B cell (primary cell): ENCODE measurements around the gene COL5A3. TPM values are rescaled to one million over a fixed set of nuclear protein-coding genes. Genes with fewer than 3 reads are reported as not detected.

ENCODE experiments used
- ATAC-seq: fragments of 200-7000 bp; cut with Tn5 transposase; one replicate; pipeline ENCODE4 v1.10.0; 2021; ENCODE audit warnings: low read depth, mild to moderate bottlenecking, moderate number of reproducible peaks, moderate library complexity
- CTCF ChIA-PET: fragments of 350-600 bp; sonication (Branson Sonifier 250); formaldehyde crosslinking; loops from one replicate; lab custom pipeline; 2021; ENCODE audit warnings: antibody characterized with exemption, inconsistent platforms; lab: Charles Lee
- POLR2A ChIA-PET: fragments of 350-600 bp; sonication (Branson Sonifier 250); formaldehyde crosslinking; loops from one replicate; lab custom pipeline; 2021; ENCODE audit warnings: antibody characterized with exemption; lab: Charles Lee
- DNase-seq: peaks from one replicate; pipeline ENCODE4 v3.0.0; 2013
- H2AFZ ChIP-seq: 2 replicates; pipeline ENCODE4 v1.6.1; 2012; ENCODE audit warnings: mild to moderate bottlenecking, low read depth, low read length; ENCODE audit not compliant: insufficient read depth, poor library complexity, severe bottlenecking
- H3K27ac ChIP-seq, 2 donors: 1 replicate in 1 of 2; 2 replicates in 1 of 2; pipeline ENCODE4 v1.5.1; 2012 to 2013; ENCODE audit warnings: low read length in 2 of 2, mild to moderate bottlenecking in 2 of 2, moderate library complexity in 1 of 2
- H3K27me3 ChIP-seq, 4 experiments: fragments of 200-600 bp in 1 of 4; sonication (generic) in 1 of 4; replicated peaks in 1 of 4; 1 replicate in 2 of 4; 2 replicates in 2 of 4; pipeline versions ENCODE4 v1.6.1 to v1.7.0; 2013 to 2016; ENCODE audit warnings: low read length in 3 of 4, mild to moderate bottlenecking in 2 of 4, mixed read lengths in 1 of 4, moderate library complexity in 1 of 4; ENCODE audit not compliant: insufficient read depth in 4 of 4, control insufficient read depth in 3 of 4; ENCODE audit errors: control extremely low read depth in 1 of 4
- H3K36me3 ChIP-seq, 2 experiments: replicated peaks in 1 of 2; 1 replicate in 1 of 2; 2 replicates in 1 of 2; pipeline versions ENCODE4 v1.6.1 to v1.7.1; 2013; ENCODE audit warnings: low read length in 1 of 2; ENCODE audit not compliant: insufficient read depth in 2 of 2, control insufficient read depth in 1 of 2; ENCODE audit errors: control extremely low read depth in 1 of 2, extremely low read depth in 1 of 2
- H3K4me1 ChIP-seq, 2 donors: fragments of 200-600 bp in 1 of 2; sonication (generic) in 1 of 2; 1 replicate in 1 of 2; 2 replicates in 1 of 2; pipeline versions ENCODE4 v1.5.1 to v1.6.1; 2013 to 2017; ENCODE audit warnings: low read length in 2 of 2; ENCODE audit not compliant: control insufficient read depth in 2 of 2, insufficient read depth in 2 of 2
- H3K4me2 ChIP-seq: replicated peaks from 2 replicates; pipeline ENCODE3; 2012; ENCODE audit warnings: mild to moderate bottlenecking, low read depth, low read length; ENCODE audit not compliant: poor library complexity, severe bottlenecking
- H3K4me3 ChIP-seq, 5 experiments: fragments of 200-600 bp in 1 of 5; sonication (generic) in 1 of 5; 1 replicate in 3 of 5; 2 replicates in 2 of 5; pipeline versions ENCODE4 v1.5.1 to v1.7.0; 2011 to 2016; ENCODE audit warnings: low read length in 4 of 5, mild to moderate bottlenecking in 4 of 5, low read depth in 2 of 5, control low read depth in 1 of 5, moderate library complexity in 1 of 5; ENCODE audit not compliant: insufficient read depth in 1 of 5; ENCODE audit errors: control extremely low read depth in 1 of 5, extremely low read depth in 1 of 5
- H3K79me2 ChIP-seq: fragments of 200-600 bp; sonication (generic); one replicate; pipeline ENCODE4 v1.6.0; 2016; ENCODE audit warnings: low read length; ENCODE audit not compliant: control insufficient read depth, insufficient read depth
- H3K9ac ChIP-seq: fragments of 200-600 bp; sonication (generic); 2 replicates; pipeline ENCODE4 v1.6.1; 2017; ENCODE audit warnings: mild to moderate bottlenecking, low read length, moderate library complexity
- H3K9me3 ChIP-seq, 3 donors: one replicate each; pipeline versions ENCODE4 v1.6.1 to v1.7.1; 2013; ENCODE audit warnings: low read length in 2 of 3; ENCODE audit not compliant: control insufficient read depth in 2 of 3, insufficient read depth in 1 of 3; ENCODE audit errors: control extremely low read depth in 1 of 3
- H4K20me1 ChIP-seq: 2 replicates; pipeline ENCODE4 v1.6.0; 2012; ENCODE audit warnings: mild to moderate bottlenecking, low read length; ENCODE audit not compliant: insufficient read depth, control insufficient read depth, poor library complexity, severe bottlenecking
- H3K27ac Mint-ChIP-seq: one replicate; pipeline ENCODE4 v1.8.0; 2021; ENCODE audit warnings: mixed read lengths
- H3K27me3 Mint-ChIP-seq: one replicate; pipeline ENCODE4 v1.8.0; 2021; ENCODE audit warnings: mixed read lengths
- H3K4me1 Mint-ChIP-seq: one replicate; pipeline ENCODE4 v1.8.0; 2021; ENCODE audit warnings: mixed read lengths
- H3K4me3 Mint-ChIP-seq: one replicate; pipeline ENCODE4 v1.8.0; 2021; ENCODE audit warnings: mixed read lengths
- H3K9me3 Mint-ChIP-seq: one replicate; pipeline ENCODE4 v1.8.0; 2022; ENCODE audit warnings: mixed read lengths; ENCODE audit not compliant: insufficient read depth
- CTCF ChIP-seq: fragments of 200-600 bp; IDR thresholded peaks from one replicate; pipeline ENCODE4 v1.8.0; 2022; ENCODE audit warnings: antibody characterized with exemption, mild to moderate bottlenecking
- EZH2 ChIP-seq: IDR thresholded peaks from 2 replicates; pipeline ENCODE4 v1.6.1; 2012; ENCODE audit warnings: borderline replicate concordance, low read depth, mild to moderate bottlenecking, moderate library complexity, low read length; ENCODE audit not compliant: insufficient read depth, poor library complexity, severe bottlenecking
- WGBS: methylation state at CpG from one replicate; pipeline ENCODE4 v1.1.5; 2013; ENCODE audit warnings: missing lambda C conversion rate; ENCODE audit not compliant: insufficient coverage; 5-methylcytosine and 5-hydroxymethylcytosine counted together
- intact Hi-C: fragments of 100-400 bp; cut with micrococcal nuclease; formaldehyde crosslinking; loops from one replicate; pipeline ENCODE4 v1.10.0; 2022
- polyA plus RNA-seq: library from polyadenylated mRNA; depleted of rRNA; stranded (reverse); fragments of >200 nt; gene quantifications from 2 replicates; pipeline ENCODE4 v1.2.3, GENCODE V29; 2012
- total RNA-seq, 2 donors: library from RNA; stranded (reverse); fragments of 120-200 nt in 1 of 2; gene quantifications; 1 replicate in 1 of 2; 2 replicates in 1 of 2; pipeline versions ENCODE4 v1.2.3 to v1.2.4, GENCODE V29; 2013 to 2022

The COL5A3 gene
- total and polyA plus RNA-seq, 2 donors (not counting 1 experiment from before 2014, with no cell fraction given): 0.01 TPM; not detected in 1

- POLR2A ChIA-PET: no interaction called here
- CTCF ChIA-PET: no interaction called here
These were observed 18.7 kb downstream of the COL5A3 start for GRCh38 chr19:9991425-9992191.

More at GRCh38 chr19:9991425-9992191, 18.7 kb downstream of the COL5A3 start:
- Histone ChIP-seq H3K27me3 (peaks cover 0 to 3% (median 0%) of the 10 kb centered on the region in 4 experiments), H3K9ac (no peak overlapping the region), H3K27ac (no peak overlapping the region), H2AFZ (no peak overlapping the region), H4K20me1 (no peaks in the 10 kb centered on the region), H3K4me3 (no peak overlapping the region), H3K4me2 (no peak overlapping the region), H3K79me2 (no peaks in the 10 kb centered on the region), H3K36me3 (no peaks in the 10 kb centered on the region), H3K9me3 (peaks cover 0 to 4% (median 0%) of the 10 kb centered on the region in 3 donors), H3K4me1 (no peaks in the 10 kb centered on the region)
- intact Hi-C loops: no loop called here
- no peak for TF ChIP-seq EZH2
- no peak for TF ChIP-seq CTCF
- peaks cover 12% of the 10 kb centered on the region for H3K4me1 Mint-ChIP-seq
- no peaks in the 10 kb centered on the region for H3K9me3 Mint-ChIP-seq
- H3K4me3 Mint-ChIP-seq: no peak overlapping the region
- ATAC-seq (no peak), DNase-seq (no peak)
- 49% methylated on average over 5 of the region's 11 CpGs for WGBS
- no peak overlapping the region for H3K27ac Mint-ChIP-seq
- H3K27me3 Mint-ChIP-seq: peaks cover 30% of the 10 kb centered on the region
